ENCODE measurements around the gene CHD1L.

The CHD1L gene

GRCh38 chr1:147202576-147202975 is 39.9 kb upstream of the CHD1L start:
- H3K27me3 ChIP-seq (ENCODE audit: insufficient read depth, low read length): no peaks in the 10 kb centered on the region
- no peak overlapping the region for H3K4me2 ChIP-seq (ENCODE audit: low read length)
- no peak overlapping the region for H3K9ac ChIP-seq (ENCODE audit: low read length)
- H4K20me1 ChIP-seq (ENCODE audit: insufficient read depth, low read length): no peaks in the 10 kb centered on the region
- H3F3A ChIP-seq (ENCODE audit: insufficient read depth, low read length): no peaks in the 10 kb centered on the region
- no peaks in the 10 kb centered on the region for H3K4me1 ChIP-seq (ENCODE audit: insufficient read depth, low read length, severe bottlenecking)
- H3K79me2 ChIP-seq (ENCODE audit: insufficient read depth, low read length): no peaks in the 10 kb centered on the region
- no peak overlapping the region for H3K27ac ChIP-seq (ENCODE audit: low read depth, low read length, poor library complexity, severe bottlenecking)
- no peaks in the 10 kb centered on the region for H3K9me2 ChIP-seq (ENCODE audit: low read depth, low read length)
- H2AFZ ChIP-seq (ENCODE audit: low read length): no peak overlapping the region
- TF ChIP-seq CTCF (IDR thresholded peaks at IDR 0.05; ENCODE audit: low read length) (no peak), EZH2 (IDR thresholded peaks at IDR 0.05; ENCODE audit: borderline replicate concordance, low read length) (no peak)
- H3K36me3 ChIP-seq (ENCODE audit: insufficient read depth, low read length): no peaks in the 10 kb centered on the region
- no peak overlapping the region for H3K4me3 ChIP-seq (ENCODE audit: low read depth, low read length, poor library complexity, severe bottlenecking)
- H3K9me3 ChIP-seq (ENCODE audit: low read length): no peaks in the 10 kb centered on the region

GRCh38 chr1:147204080-147204479 is 38.4 kb upstream of the CHD1L start:
- Histone ChIP-seq H3K4me2 (ENCODE audit: low read length) (no peak overlapping the region), H3F3A (ENCODE audit: insufficient read depth, low read length) (no peaks in the 10 kb centered on the region), H3K36me3 (ENCODE audit: insufficient read depth, low read length) (no peaks in the 10 kb centered on the region), H3K9me3 (ENCODE audit: low read length) (no peaks in the 10 kb centered on the region), H3K4me3 (ENCODE audit: low read depth, low read length, poor library complexity, severe bottlenecking) (no peak overlapping the region), H3K79me2 (ENCODE audit: insufficient read depth, low read length) (no peaks in the 10 kb centered on the region), H3K9me2 (ENCODE audit: low read depth, low read length) (no peaks in the 10 kb centered on the region), H3K9ac (ENCODE audit: low read length) (no peak overlapping the region), H2AFZ (ENCODE audit: low read length) (no peak overlapping the region), H4K20me1 (ENCODE audit: insufficient read depth, low read length) (no peaks in the 10 kb centered on the region), H3K27ac (ENCODE audit: low read depth, low read length, poor library complexity, severe bottlenecking) (no peak overlapping the region), H3K27me3 (ENCODE audit: insufficient read depth, low read length) (no peaks in the 10 kb centered on the region), H3K4me1 (ENCODE audit: insufficient read depth, low read length, severe bottlenecking) (no peaks in the 10 kb centered on the region)
- TF ChIP-seq CTCF (IDR thresholded peaks at IDR 0.05; ENCODE audit: low read length) (no peak), EZH2 (IDR thresholded peaks at IDR 0.05; ENCODE audit: borderline replicate concordance, low read length) (no peak)

- Histone ChIP-seq H3K4me2 (ENCODE audit: low read length) (no peak overlapping the region), H3F3A (ENCODE audit: insufficient read depth, low read length) (no peaks in the 10 kb centered on the region), H4K20me1 (ENCODE audit: insufficient read depth, low read length) (no peaks in the 10 kb centered on the region), H3K27me3 (ENCODE audit: insufficient read depth, low read length) (no peaks in the 10 kb centered on the region), H3K9ac (ENCODE audit: low read length) (no peak overlapping the region), H3K4me1 (ENCODE audit: insufficient read depth, low read length, severe bottlenecking) (no peaks in the 10 kb centered on the region), H3K79me2 (ENCODE audit: insufficient read depth, low read length) (no peaks in the 10 kb centered on the region), H3K9me3 (ENCODE audit: low read length) (no peaks in the 10 kb centered on the region), H3K4me3 (ENCODE audit: low read depth, low read length, poor library complexity, severe bottlenecking) (no peak overlapping the region), H3K36me3 (ENCODE audit: insufficient read depth, low read length) (no peaks in the 10 kb centered on the region), H3K9me2 (ENCODE audit: low read depth, low read length) (no peaks in the 10 kb centered on the region), H3K27ac (ENCODE audit: low read depth, low read length, poor library complexity, severe bottlenecking) (no peak overlapping the region), H2AFZ (ENCODE audit: low read length) (no peak overlapping the region)
- TF ChIP-seq EZH2 (IDR thresholded peaks at IDR 0.05; ENCODE audit: borderline replicate concordance, low read length): no peak
- no peak for TF ChIP-seq CTCF (IDR thresholded peaks at IDR 0.05; ENCODE audit: low read length)
Observed at GRCh38 chr1:147207192-147207591, 35.3 kb upstream of the CHD1L start.

Measured in OCI-LY1 (cell line).